Thyroid gland (tissue), 4 donors: ENCODE data around the gene RSPH1.

Experiments
- POLR2A ChIP-seq, 2 donors: fragments of 450-650 bp; IDR thresholded peaks; one replicate each; pipeline ENCODE4 v1.6.1; 2017; ENCODE audit warnings: antibody characterized with exemption in 2 of 2, mild to moderate bottlenecking in 2 of 2, moderate library complexity in 1 of 2
- TF ChIP-seq, protein P1 (sequence below), 6 experiments: fragments of 200-600 bp in 3 of 6; fragments of 450-650 bp in 3 of 6; sonication (generic) in 3 of 6; IDR thresholded peaks; one replicate each; pipeline ENCODE4 v1.5.1; 2016 to 2019; ENCODE audit warnings: antibody characterized with exemption in 6 of 6, mild to moderate bottlenecking in 2 of 6, inconsistent platforms in 1 of 6, moderate library complexity in 1 of 6

DNA sequence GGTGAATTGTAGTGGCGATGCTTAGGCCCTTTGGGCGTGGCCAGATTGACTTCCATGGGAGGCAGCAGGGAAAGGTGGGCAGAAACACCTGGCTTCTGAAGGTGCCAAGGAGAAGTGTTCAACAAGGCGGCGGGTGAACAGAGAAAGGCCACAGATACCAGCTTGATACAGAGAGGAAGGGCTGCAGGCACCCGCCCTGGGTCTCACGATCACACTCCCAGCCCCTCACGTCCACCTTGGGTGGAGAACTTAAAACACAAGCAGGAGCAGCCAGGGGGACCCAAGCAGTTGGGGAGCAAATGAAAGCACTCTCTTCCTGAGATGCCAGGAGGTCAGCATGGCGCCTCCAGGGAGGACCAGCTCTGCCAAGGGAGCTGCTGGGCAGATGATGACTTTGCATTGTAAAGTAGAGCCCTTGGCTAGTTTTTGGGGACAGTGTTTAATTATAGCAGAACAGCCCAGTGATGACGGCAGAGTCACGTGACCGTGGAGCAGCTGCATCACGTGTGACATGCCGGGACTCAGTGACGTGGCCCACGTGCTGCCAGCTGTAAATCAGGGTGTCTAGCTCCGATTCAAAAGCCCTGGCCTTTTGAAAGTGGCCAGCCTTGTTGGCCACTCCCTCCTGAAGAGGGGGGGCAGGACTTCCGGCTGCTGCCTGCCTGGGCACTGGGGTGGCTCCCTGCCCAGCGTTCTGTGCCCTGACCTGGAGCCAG is 36.6 kb upstream of the RSPH1 start:
- TF ChIP-seq, protein P1, sequence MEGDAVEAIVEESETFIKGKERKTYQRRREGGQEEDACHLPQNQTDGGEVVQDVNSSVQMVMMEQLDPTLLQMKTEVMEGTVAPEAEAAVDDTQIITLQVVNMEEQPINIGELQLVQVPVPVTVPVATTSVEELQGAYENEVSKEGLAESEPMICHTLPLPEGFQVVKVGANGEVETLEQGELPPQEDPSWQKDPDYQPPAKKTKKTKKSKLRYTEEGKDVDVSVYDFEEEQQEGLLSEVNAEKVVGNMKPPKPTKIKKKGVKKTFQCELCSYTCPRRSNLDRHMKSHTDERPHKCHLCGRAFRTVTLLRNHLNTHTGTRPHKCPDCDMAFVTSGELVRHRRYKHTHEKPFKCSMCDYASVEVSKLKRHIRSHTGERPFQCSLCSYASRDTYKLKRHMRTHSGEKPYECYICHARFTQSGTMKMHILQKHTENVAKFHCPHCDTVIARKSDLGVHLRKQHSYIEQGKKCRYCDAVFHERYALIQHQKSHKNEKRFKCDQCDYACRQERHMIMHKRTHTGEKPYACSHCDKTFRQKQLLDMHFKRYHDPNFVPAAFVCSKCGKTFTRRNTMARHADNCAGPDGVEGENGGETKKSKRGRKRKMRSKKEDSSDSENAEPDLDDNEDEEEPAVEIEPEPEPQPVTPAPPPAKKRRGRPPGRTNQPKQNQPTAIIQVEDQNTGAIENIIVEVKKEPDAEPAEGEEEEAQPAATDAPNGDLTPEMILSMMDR (IDR thresholded peaks at IDR 0.05) = no peak
- TF ChIP-seq POLR2A (IDR thresholded peaks at IDR 0.05) = peak in 1 of 2 donors; percentile 27
